ENCODE measurements around the gene SEMA5A.

- TF ChIP-seq CTCF (IDR thresholded peaks at IDR 0.05; ENCODE audit: insufficient read depth, low read depth, low read length) (no peak), EZH2 (IDR thresholded peaks at IDR 0.05; ENCODE audit: insufficient read depth, low read length) (no peak)
Observed at GRCh38 chr5:9126490-9126889, 419.4 kb downstream of the SEMA5A start.

Measured in astrocyte (in vitro differentiated cells and primary cell).